MCF 10A (cell line): Measurements from ENCODE around the gene KCNG4. TPM values are rescaled to one million over a fixed set of nuclear protein-coding genes. Genes with fewer than 3 reads are reported as not detected.

Experiments used
- Bru-seq: library from RNA; stranded (reverse); fragments of 400-500 nt; gene quantifications from one replicate; lab custom pipeline; 2021; lab: Mats Ljungman, UMichigan
- BruChase-seq, 2 experiments: library from RNA; stranded (reverse); fragments of 400-500 nt; gene quantifications; one replicate each; lab custom pipeline; 2021; lab: Mats Ljungman, UMichigan
- BruUV-seq: library from RNA; stranded (reverse); fragments of 400-500 nt; replicated peaks from 2 replicates; lab custom pipeline; 2021; lab: Mats Ljungman, UMichigan
- CTCF ChIA-PET: fragments of 300-600 bp; sonication (Branson Sonifier 250); formaldehyde crosslinking; extraction: SDS; loops from one replicate; lab custom pipeline; 2021; ENCODE audit warnings: antibody characterized with exemption, inconsistent platforms; lab: Yijun Ruan, JAX
- POLR2A ChIA-PET: fragments of 300-600, 350-650 bp; sonication (Branson Sonifier 250); formaldehyde crosslinking; extraction: SDS; loops from one replicate; lab custom pipeline; 2020; ENCODE audit warnings: antibody characterized with exemption, inconsistent platforms; lab: Yijun Ruan, JAX
- DNase-seq: peaks from one replicate; pipeline ENCODE4 v3.0.0-alpha.2; 2018; ENCODE audit not compliant: unreplicated experiment
- H3K27ac Mint-ChIP-seq: one replicate; pipeline ENCODE4 v1.8.0; 2022; ENCODE audit warnings: mild to moderate bottlenecking, low read depth, mixed read lengths; ENCODE audit not compliant: unreplicated experiment
- H3K27me3 Mint-ChIP-seq: one replicate; pipeline ENCODE4 v1.8.0; 2022; ENCODE audit warnings: mixed read lengths; ENCODE audit not compliant: insufficient read depth, unreplicated experiment
- H3K36me3 Mint-ChIP-seq: one replicate; pipeline ENCODE4 v1.8.0; 2022; ENCODE audit warnings: mild to moderate bottlenecking, moderate library complexity, mixed read lengths; ENCODE audit not compliant: insufficient read depth, unreplicated experiment
- H3K4me1 Mint-ChIP-seq: one replicate; pipeline ENCODE4 v1.8.0; 2022; ENCODE audit warnings: mixed read lengths; ENCODE audit not compliant: insufficient read depth, unreplicated experiment
- H3K4me3 Mint-ChIP-seq: one replicate; pipeline ENCODE4 v1.8.0; 2022; ENCODE audit warnings: mild to moderate bottlenecking, moderate library complexity, mixed read lengths; ENCODE audit not compliant: unreplicated experiment
- H3K9me3 Mint-ChIP-seq: one replicate; pipeline ENCODE4 v1.8.0; 2022; ENCODE audit warnings: mixed read lengths; ENCODE audit not compliant: unreplicated experiment
- intact Hi-C: fragments of 100-400 bp; cut with micrococcal nuclease; formaldehyde crosslinking; loops from 2 replicates; pipeline ENCODE4 v1.14.1; 2022
- long read RNA-seq: library from polyadenylated mRNA; stranded (forward); transcript quantifications from one replicate; pipeline ENCODE4 v2.0.0, GENCODE V29; 2022
- total RNA-seq: library from RNA; stranded (reverse); gene quantifications from 2 replicates; pipeline ENCODE4 v1.2.3, GENCODE V29; 2022
- TF ChIP-seq, protein P1 (sequence below): fragments of 200-600 bp; IDR thresholded peaks from one replicate; pipeline ENCODE4 v1.8.0; 2022; ENCODE audit warnings: antibody characterized with exemption, mild to moderate bottlenecking; ENCODE audit not compliant: unreplicated experiment

Gene KCNG4, protein sequence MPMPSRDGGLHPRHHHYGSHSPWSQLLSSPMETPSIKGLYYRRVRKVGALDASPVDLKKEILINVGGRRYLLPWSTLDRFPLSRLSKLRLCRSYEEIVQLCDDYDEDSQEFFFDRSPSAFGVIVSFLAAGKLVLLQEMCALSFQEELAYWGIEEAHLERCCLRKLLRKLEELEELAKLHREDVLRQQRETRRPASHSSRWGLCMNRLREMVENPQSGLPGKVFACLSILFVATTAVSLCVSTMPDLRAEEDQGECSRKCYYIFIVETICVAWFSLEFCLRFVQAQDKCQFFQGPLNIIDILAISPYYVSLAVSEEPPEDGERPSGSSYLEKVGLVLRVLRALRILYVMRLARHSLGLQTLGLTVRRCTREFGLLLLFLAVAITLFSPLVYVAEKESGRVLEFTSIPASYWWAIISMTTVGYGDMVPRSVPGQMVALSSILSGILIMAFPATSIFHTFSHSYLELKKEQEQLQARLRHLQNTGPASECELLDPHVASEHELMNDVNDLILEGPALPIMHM
- total RNA-seq (not detected in 2 replicates), Bru-seq, nascent RNA (not detected), BruChase-seq, experiment 1, labeled RNA remaining after a 6-hour chase (not detected), BruChase-seq, experiment 2, labeled RNA remaining after a 2-hour chase (not detected)
- long read RNA-seq, result 0 reads

DNA sequence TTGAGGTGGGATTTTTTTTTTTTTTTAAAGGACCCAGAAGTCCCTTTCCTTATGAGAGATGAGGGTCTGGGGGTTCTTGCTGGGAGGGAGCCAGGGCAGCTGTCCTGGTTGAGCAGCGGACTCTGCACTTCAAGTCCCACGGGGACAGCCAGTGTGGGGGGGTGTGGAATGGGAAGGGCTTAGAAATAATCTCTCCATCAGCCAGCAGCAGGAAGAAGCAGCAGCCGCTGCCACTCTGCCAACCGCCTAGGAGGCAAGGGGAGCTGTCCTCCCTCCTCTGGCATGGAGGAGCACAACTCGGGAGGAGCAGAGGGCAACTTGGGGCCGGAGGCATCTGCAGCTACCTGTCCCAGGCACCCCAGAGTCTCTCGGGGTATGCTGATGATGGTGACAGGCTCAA lies at the start of gene KCNG4:
Gene KCNG4, minus strand, starts transcription at position 104 of the 400 bp plus-strand sequence. CDS start 2,527 bp downstream, outside the sequence.
- peak within 1 kb of the TSS; percentile 12 for H3K27ac Mint-ChIP-seq
- no peaks in the 10 kb centered on the region for H3K4me1 Mint-ChIP-seq
- no peak for DNase-seq
- H3K4me3 Mint-ChIP-seq, result no peak within 1 kb of the TSS
- no peaks in the 10 kb centered on the region for H3K9me3 Mint-ChIP-seq
- intact Hi-C loops, result no loop called here
- ChIA-PET CTCF (interaction anchor here (0.8 kb wide), 1 partner anchor 37 kb away, joined by 3 read pairs; no protein-coding TSS in a partner anchor), POLR2A (no interaction called here)
- peaks cover 56% of the 10 kb centered on the region for H3K27me3 Mint-ChIP-seq
- H3K36me3 Mint-ChIP-seq, result no peaks in the 10 kb centered on the region
- BruUV-seq, result no TSS peak
- TF ChIP-seq, protein P1, sequence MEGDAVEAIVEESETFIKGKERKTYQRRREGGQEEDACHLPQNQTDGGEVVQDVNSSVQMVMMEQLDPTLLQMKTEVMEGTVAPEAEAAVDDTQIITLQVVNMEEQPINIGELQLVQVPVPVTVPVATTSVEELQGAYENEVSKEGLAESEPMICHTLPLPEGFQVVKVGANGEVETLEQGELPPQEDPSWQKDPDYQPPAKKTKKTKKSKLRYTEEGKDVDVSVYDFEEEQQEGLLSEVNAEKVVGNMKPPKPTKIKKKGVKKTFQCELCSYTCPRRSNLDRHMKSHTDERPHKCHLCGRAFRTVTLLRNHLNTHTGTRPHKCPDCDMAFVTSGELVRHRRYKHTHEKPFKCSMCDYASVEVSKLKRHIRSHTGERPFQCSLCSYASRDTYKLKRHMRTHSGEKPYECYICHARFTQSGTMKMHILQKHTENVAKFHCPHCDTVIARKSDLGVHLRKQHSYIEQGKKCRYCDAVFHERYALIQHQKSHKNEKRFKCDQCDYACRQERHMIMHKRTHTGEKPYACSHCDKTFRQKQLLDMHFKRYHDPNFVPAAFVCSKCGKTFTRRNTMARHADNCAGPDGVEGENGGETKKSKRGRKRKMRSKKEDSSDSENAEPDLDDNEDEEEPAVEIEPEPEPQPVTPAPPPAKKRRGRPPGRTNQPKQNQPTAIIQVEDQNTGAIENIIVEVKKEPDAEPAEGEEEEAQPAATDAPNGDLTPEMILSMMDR, result no peak

DNA sequence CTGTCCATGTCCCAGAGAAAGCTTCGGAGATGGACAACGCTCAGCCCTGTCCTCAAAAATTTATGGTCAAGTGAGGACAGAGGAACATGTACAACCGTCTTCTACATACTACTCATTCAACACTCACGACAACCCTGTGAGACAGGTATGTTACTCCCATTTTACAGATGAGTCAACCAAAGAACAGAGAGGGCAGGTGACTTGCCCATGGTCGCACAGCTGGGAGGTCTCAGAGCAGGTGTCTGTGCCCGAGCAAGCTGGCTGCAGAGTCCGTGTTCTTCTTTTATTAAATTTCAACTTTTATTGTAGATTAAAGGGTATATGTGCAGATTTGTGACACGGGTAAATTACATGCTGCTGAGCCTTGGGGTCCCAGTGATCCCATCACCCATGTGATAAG lies 49.1 kb upstream of the KCNG4 start:
- no peak for DNase-seq
- Mint-ChIP-seq H3K27me3 (peaks cover 46% of the 10 kb centered on the region), H3K4me1 (peaks cover 12% of the 10 kb centered on the region), H3K9me3 (no peaks in the 10 kb centered on the region), H3K27ac (no peak overlapping the region), H3K36me3 (no peaks in the 10 kb centered on the region), H3K4me3 (no peak overlapping the region)
- TF ChIP-seq, protein P1, result no peak
- ChIA-PET CTCF (interaction anchor here (0.7 kb wide), 1 partner anchor 148 kb away, joined by 6 read pairs; no protein-coding TSS in a partner anchor), POLR2A (interaction anchor here (0.5 kb wide), 1 partner anchor 13 kb away, joined by 3 read pairs; no protein-coding TSS in a partner anchor)
- BruUV-seq, result no TSS peak
- intact Hi-C loops, result no loop called here

DNA sequence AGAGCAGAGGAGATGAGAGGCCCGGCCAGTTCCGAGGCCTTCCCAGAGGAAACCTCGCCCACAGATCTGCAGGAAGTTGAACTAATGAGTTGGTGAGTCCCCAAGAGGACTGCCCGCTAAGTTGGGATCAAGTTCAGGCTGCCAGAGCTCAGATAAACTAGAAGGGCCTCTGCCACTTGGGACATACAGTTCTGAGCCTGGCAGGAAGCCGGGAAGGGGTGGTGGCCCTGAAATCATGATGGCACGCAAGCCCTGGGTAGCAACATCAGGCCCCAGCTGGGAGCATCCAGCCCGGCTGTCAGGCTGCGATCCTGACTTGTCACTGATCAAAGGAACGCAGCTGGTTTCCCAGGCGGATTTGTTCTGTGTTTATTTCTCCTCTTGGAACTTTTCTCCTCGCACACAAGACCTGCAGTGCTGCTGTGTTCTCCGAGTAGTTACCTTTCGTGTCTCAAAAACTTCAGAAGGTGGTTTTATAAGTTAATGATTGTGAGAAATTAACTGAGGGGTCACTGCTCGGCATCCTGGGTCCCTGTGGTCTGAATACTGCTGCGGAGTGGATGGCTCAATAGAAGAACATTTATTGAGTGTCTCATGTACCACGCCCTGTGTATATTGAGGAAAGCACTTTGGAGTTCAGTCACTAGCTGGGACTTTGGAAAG lies 46.9 kb upstream of the KCNG4 start:
- peaks cover 4% of the 10 kb centered on the region for H3K4me1 Mint-ChIP-seq
- no TSS peak for BruUV-seq
- DNase-seq, result no peak
- no peak overlapping the region for H3K4me3 Mint-ChIP-seq
- no peaks in the 10 kb centered on the region for H3K9me3 Mint-ChIP-seq
- TF ChIP-seq, protein P1, result no peak
- H3K27ac Mint-ChIP-seq, result no peak overlapping the region
- H3K27me3 Mint-ChIP-seq, result peaks cover 55% of the 10 kb centered on the region
- ChIA-PET CTCF (interaction anchor here (1.2 kb wide), 1 partner anchor 9 kb away, joined by 4 read pairs; no protein-coding TSS in a partner anchor), POLR2A (no interaction called here)
- intact Hi-C loops, result no loop called here
- H3K36me3 Mint-ChIP-seq, result peaks cover 5% of the 10 kb centered on the region
